Skeletal muscle satellite cell (primary cell): ENCODE results near the gene PTGDR.
A peak's percentile ranks its signal among the peaks of the same experiment; 100 is the strongest.

Experiments used
- H3K27me3 ChIP-seq: 2 replicates; pipeline ENCODE4 v1.7.0; 2013; ENCODE audit warnings: low read length; ENCODE audit not compliant: control insufficient read depth, insufficient read depth
- H3K36me3 ChIP-seq: 2 replicates; pipeline ENCODE4 v1.7.0; 2013; ENCODE audit warnings: mild to moderate bottlenecking, control low read depth, low read length; ENCODE audit not compliant: insufficient read depth
- H3K4me1 ChIP-seq: 2 replicates; pipeline ENCODE4 v1.7.0; 2013; ENCODE audit warnings: low read length; ENCODE audit not compliant: control insufficient read depth, insufficient read depth
- H3K4me2 ChIP-seq: 2 replicates; pipeline ENCODE4 v1.7.0; 2013; ENCODE audit warnings: mild to moderate bottlenecking, low read length
- H3K4me3 ChIP-seq: 2 replicates; pipeline ENCODE4 v1.7.0; 2013; ENCODE audit warnings: low read length
- H3K9ac ChIP-seq: 2 replicates; pipeline ENCODE4 v1.7.0; 2013; ENCODE audit warnings: mild to moderate bottlenecking, low read depth, low read length, moderate library complexity
- H3K9me3 ChIP-seq: replicated peaks from 2 replicates; pipeline ENCODE4 v1.7.0; 2013; ENCODE audit warnings: mild to moderate bottlenecking, control low read depth, low read length

PTGDR gene

GRCh38 chr14:52241087-52241793 is 26.3 kb upstream of the PTGDR start:
- Histone ChIP-seq H3K36me3 (no peaks in the 10 kb centered on the region), H3K9me3 (no peaks in the 10 kb centered on the region), H3K4me1 (peaks cover 35% of the 10 kb centered on the region), H3K4me2 (peak overlapping the region; percentile 79), H3K9ac (peak overlapping the region; percentile 66), H3K4me3 (peak overlapping the region; percentile 54), H3K27me3 (no peaks in the 10 kb centered on the region)

- H3K4me2 ChIP-seq, result no peak overlapping the region
- no peaks in the 10 kb centered on the region for H3K36me3 ChIP-seq
- peaks cover 35% of the 10 kb centered on the region for H3K4me1 ChIP-seq
- no peak overlapping the region for H3K4me3 ChIP-seq
- H3K27me3 ChIP-seq, result peaks cover 7% of the 10 kb centered on the region
- no peak overlapping the region for H3K9ac ChIP-seq
- H3K9me3 ChIP-seq, result no peaks in the 10 kb centered on the region
These were observed 23.2 kb upstream of the PTGDR start for GRCh38 chr14:52244328-52244727.

GRCh38 chr14:52244997-52245396 is 22.5 kb upstream of the PTGDR start:
- no peak overlapping the region for H3K4me2 ChIP-seq
- H3K9me3 ChIP-seq, result no peaks in the 10 kb centered on the region
- H3K27me3 ChIP-seq, result peaks cover 7% of the 10 kb centered on the region
- no peak overlapping the region for H3K4me3 ChIP-seq
- H3K4me1 ChIP-seq, result peaks cover 32% of the 10 kb centered on the region
- no peak overlapping the region for H3K9ac ChIP-seq
- no peaks in the 10 kb centered on the region for H3K36me3 ChIP-seq

- Histone ChIP-seq H3K36me3 (no peaks in the 10 kb centered on the region), H3K4me1 (peaks cover 4% of the 10 kb centered on the region), H3K9me3 (no peaks in the 10 kb centered on the region), H3K9ac (no peak overlapping the region), H3K4me2 (no peak overlapping the region), H3K4me3 (no peak overlapping the region), H3K27me3 (peaks cover 17% of the 10 kb centered on the region)
These were observed 19.4 kb upstream of the PTGDR start for GRCh38 chr14:52248057-52248456.

GRCh38 chr14:52251724-52252123 is 15.8 kb upstream of the PTGDR start:
- H3K36me3 ChIP-seq, result no peaks in the 10 kb centered on the region
- no peaks in the 10 kb centered on the region for H3K4me1 ChIP-seq
- no peak overlapping the region for H3K4me2 ChIP-seq
- H3K27me3 ChIP-seq, result peaks cover 17% of the 10 kb centered on the region
- H3K9me3 ChIP-seq, result no peaks in the 10 kb centered on the region
- H3K4me3 ChIP-seq, result no peak overlapping the region
- H3K9ac ChIP-seq, result no peak overlapping the region

GRCh38 chr14:52253503-52253902 is 14.0 kb upstream of the PTGDR start:
- no peak overlapping the region for H3K4me2 ChIP-seq
- peaks cover 11% of the 10 kb centered on the region for H3K27me3 ChIP-seq
- no peak overlapping the region for H3K4me3 ChIP-seq
- H3K9ac ChIP-seq, result no peak overlapping the region
- H3K36me3 ChIP-seq, result no peaks in the 10 kb centered on the region
- no peaks in the 10 kb centered on the region for H3K9me3 ChIP-seq
- H3K4me1 ChIP-seq, result no peaks in the 10 kb centered on the region

- Histone ChIP-seq H3K4me2 (no peak overlapping the region), H3K4me1 (no peaks in the 10 kb centered on the region), H3K9me3 (no peaks in the 10 kb centered on the region), H3K27me3 (peaks cover 16% of the 10 kb centered on the region), H3K9ac (no peak overlapping the region), H3K4me3 (no peak overlapping the region), H3K36me3 (no peaks in the 10 kb centered on the region)
These were observed 13.4 kb upstream of the PTGDR start for GRCh38 chr14:52254086-52254485.

- Histone ChIP-seq H3K27me3 (peaks cover 12% of the 10 kb centered on the region), H3K4me2 (no peak overlapping the region), H3K36me3 (no peaks in the 10 kb centered on the region), H3K4me1 (no peaks in the 10 kb centered on the region), H3K9me3 (no peaks in the 10 kb centered on the region), H3K9ac (no peak overlapping the region), H3K4me3 (no peak overlapping the region)
These were observed 8.7 kb upstream of the PTGDR start for GRCh38 chr14:52258783-52259182.

- H3K36me3 ChIP-seq, result no peaks in the 10 kb centered on the region
- H3K9me3 ChIP-seq, result no peaks in the 10 kb centered on the region
- no peak overlapping the region for H3K4me3 ChIP-seq
- no peak overlapping the region for H3K4me2 ChIP-seq
- H3K27me3 ChIP-seq, result peaks cover 12% of the 10 kb centered on the region
- H3K9ac ChIP-seq, result no peak overlapping the region
- no peaks in the 10 kb centered on the region for H3K4me1 ChIP-seq
These were observed 8.1 kb upstream of the PTGDR start for GRCh38 chr14:52259434-52259833.

GRCh38 chr14:52262600-52262999 is 4.9 kb upstream of the PTGDR start:
- Histone ChIP-seq H3K27me3 (peaks cover 17% of the 10 kb centered on the region), H3K9me3 (no peaks in the 10 kb centered on the region), H3K4me2 (no peak overlapping the region), H3K9ac (no peak overlapping the region), H3K4me3 (no peak overlapping the region), H3K36me3 (no peaks in the 10 kb centered on the region), H3K4me1 (peaks cover 20% of the 10 kb centered on the region)

- H3K4me1 ChIP-seq, result peaks cover 26% of the 10 kb centered on the region
- peaks cover 23% of the 10 kb centered on the region for H3K27me3 ChIP-seq
- H3K9ac ChIP-seq, result no peak overlapping the region
- H3K4me2 ChIP-seq, result no peak overlapping the region
- no peak overlapping the region for H3K4me3 ChIP-seq
- H3K9me3 ChIP-seq, result no peaks in the 10 kb centered on the region
- no peaks in the 10 kb centered on the region for H3K36me3 ChIP-seq
These were observed 4.3 kb upstream of the PTGDR start for GRCh38 chr14:52263190-52263589.

- Histone ChIP-seq H3K27me3 (peaks cover 25% of the 10 kb centered on the region), H3K9ac (no peak overlapping the region), H3K9me3 (no peaks in the 10 kb centered on the region), H3K4me1 (peaks cover 36% of the 10 kb centered on the region), H3K4me2 (no peak overlapping the region), H3K4me3 (no peak overlapping the region), H3K36me3 (no peaks in the 10 kb centered on the region)
These were observed 2.2 kb upstream of the PTGDR start for GRCh38 chr14:52265253-52265652.
